GM08714 (cell line): Measurements from ENCODE around the gene ARMC3.

Experiments
- H3K4me3 ChIP-seq: fragments of 200-500 bp; sonication (Bioruptor generic); 2 replicates; pipeline ENCODE4 v1.5.1; 2014; ENCODE audit warnings: mild to moderate bottlenecking, low read length, inconsistent platforms
- ZNF274 ChIP-seq: IDR thresholded peaks from 2 replicates; pipeline ENCODE4 v1.6.1; 2012; ENCODE audit warnings: mild to moderate bottlenecking, low read depth, low read length

ARMC3 gene

GRCh38 chr10:22993314-22993713 lies 65.5 kb downstream of the ARMC3 start:
- TF ChIP-seq ZNF274 = no peak
- no peak overlapping the region for H3K4me3 ChIP-seq

- TF ChIP-seq ZNF274 = no peak
- no peak overlapping the region for H3K4me3 ChIP-seq
These were observed 69.2 kb downstream of the ARMC3 start for GRCh38 chr10:22997096-22997495.

- no peak for TF ChIP-seq ZNF274
These were observed 70.2 kb downstream of the ARMC3 start for GRCh38 chr10:22998091-22998490.

GRCh38 chr10:22999942-23000341 lies 72.1 kb downstream of the ARMC3 start:
- H3K4me3 ChIP-seq = no peak overlapping the region
- TF ChIP-seq ZNF274 = no peak

More at GRCh38 chr10:22998091-22998490, 70.2 kb downstream of the ARMC3 start:
- no peak overlapping the region for H3K4me3 ChIP-seq

GRCh38 chr10:23001901-23002516 lies 74.2 kb downstream of the ARMC3 start:
- TF ChIP-seq ZNF274 = no peak
- no peak overlapping the region for H3K4me3 ChIP-seq

GRCh38 chr10:23005150-23005549 lies 77.3 kb downstream of the ARMC3 start:
- no peak overlapping the region for H3K4me3 ChIP-seq
- TF ChIP-seq ZNF274 = no peak

- no peak for TF ChIP-seq ZNF274
- no peak overlapping the region for H3K4me3 ChIP-seq
These were observed 85.9 kb downstream of the ARMC3 start for GRCh38 chr10:23013581-23014335.

GRCh38 chr10:23015021-23015707 lies 87.3 kb downstream of the ARMC3 start:
- H3K4me3 ChIP-seq = no peak overlapping the region
- TF ChIP-seq ZNF274 = no peak

- no peak overlapping the region for H3K4me3 ChIP-seq
- no peak for TF ChIP-seq ZNF274
These were observed 88.8 kb downstream of the ARMC3 start for GRCh38 chr10:23016636-23017035.

GRCh38 chr10:23019633-23020032 lies 91.8 kb downstream of the ARMC3 start:
- H3K4me3 ChIP-seq = no peak overlapping the region
- TF ChIP-seq ZNF274 = no peak

GRCh38 chr10:23021430-23021829 lies 93.6 kb downstream of the ARMC3 start:
- H3K4me3 ChIP-seq = no peak overlapping the region
- TF ChIP-seq ZNF274 = no peak

GRCh38 chr10:23024002-23024401 lies 96.1 kb downstream of the ARMC3 start:
- no peak overlapping the region for H3K4me3 ChIP-seq
- no peak for TF ChIP-seq ZNF274

GRCh38 chr10:23031318-23031717 lies 103.5 kb downstream of the ARMC3 start:
- no peak overlapping the region for H3K4me3 ChIP-seq
- TF ChIP-seq ZNF274 = no peak

- TF ChIP-seq ZNF274 = no peak
- no peak overlapping the region for H3K4me3 ChIP-seq
These were observed 106.9 kb downstream of the ARMC3 start for GRCh38 chr10:23034790-23035189.

- no peak for TF ChIP-seq ZNF274
- H3K4me3 ChIP-seq = no peak overlapping the region
These were observed 107.7 kb downstream of the ARMC3 start for GRCh38 chr10:23035569-23035968.
